ENCODE results near the gene SPRR1B. TPM values are rescaled to one million over a fixed set of nuclear protein-coding genes. Genes with fewer than 3 reads are reported as not detected.

Gene SPRR1B
- total and polyA plus RNA-seq, 4 donors, result 0.31 to 1.9 TPM; not detected in 2

- no peak for ATAC-seq (ENCODE audit: insufficient read depth, low FRiP score)
- 84 to 91% methylated on average over 7 of the region's 7 CpGs for WGBS, 2 donors
- DNase-seq, result no peak
- Histone ChIP-seq H3K27me3 (ENCODE audit: control insufficient read depth in 3 of 3, insufficient read depth in 3 of 3, low read length in 2 of 3) (no peaks in the 10 kb centered on the region), H3K27ac (ENCODE audit: low read depth in 1 of 2, low read length in 1 of 2) (no peak overlapping the region), H3K9ac (ENCODE audit: insufficient read depth in 1 of 2, low read length in 2 of 2) (no peak overlapping the region), H3K9me3 (ENCODE audit: control insufficient read depth in 4 of 4, insufficient read depth in 3 of 4, low read length in 3 of 4) (peaks cover 0 to 3% (median 0%) of the 10 kb centered on the region in 4 donors), H3K4me1 (ENCODE audit: control insufficient read depth in 5 of 5, insufficient read depth in 5 of 5, low read length in 5 of 5) (no peaks in the 10 kb centered on the region), H3K36me3 (ENCODE audit: control insufficient read depth in 4 of 4, insufficient read depth in 4 of 4, low read length in 4 of 4) (no peaks in the 10 kb centered on the region), H3K4me3 (no peak overlapping the region)
- no peak for TF ChIP-seq CTCF (IDR thresholded peaks at IDR 0.05; ENCODE audit: control extremely low read depth, extremely low read depth)
Measured at GRCh38 chr1:153023109-153023508, 7.9 kb upstream of the SPRR1B start.

- 91% methylated on average over 1 of the region's 1 CpG for WGBS, 2 donors
- TF ChIP-seq CTCF (IDR thresholded peaks at IDR 0.05; ENCODE audit: control extremely low read depth, extremely low read depth), result no peak
- no peak for DNase-seq
Measured at GRCh38 chr1:153024413-153024812, 6.6 kb upstream of the SPRR1B start.

GRCh38 chr1:153025797-153026196, 5.2 kb upstream of the SPRR1B start:
- Histone ChIP-seq H3K27ac (ENCODE audit: low read depth in 1 of 2, low read length in 1 of 2) (no peak overlapping the region), H3K9me3 (ENCODE audit: control insufficient read depth in 4 of 4, insufficient read depth in 3 of 4, low read length in 3 of 4) (peaks cover 0 to 5% (median 0%) of the 10 kb centered on the region in 4 donors), H3K27me3 (ENCODE audit: control insufficient read depth in 3 of 3, insufficient read depth in 3 of 3, low read length in 2 of 3) (no peaks in the 10 kb centered on the region), H3K4me3 (no peak overlapping the region), H3K4me1 (ENCODE audit: control insufficient read depth in 5 of 5, insufficient read depth in 5 of 5, low read length in 5 of 5) (no peaks in the 10 kb centered on the region), H3K36me3 (ENCODE audit: control insufficient read depth in 4 of 4, insufficient read depth in 4 of 4, low read length in 4 of 4) (no peaks in the 10 kb centered on the region), H3K9ac (ENCODE audit: insufficient read depth in 1 of 2, low read length in 2 of 2) (no peak overlapping the region)
- no peak for ATAC-seq (ENCODE audit: insufficient read depth, low FRiP score)
- no peak for TF ChIP-seq CTCF (IDR thresholded peaks at IDR 0.05; ENCODE audit: control extremely low read depth, extremely low read depth)
- DNase-seq, result no peak
- 77 to 85% methylated on average over 1 of the region's 1 CpG for WGBS, 2 donors

More at GRCh38 chr1:153024413-153024812, 6.6 kb upstream of the SPRR1B start:
- H3K4me1 ChIP-seq (ENCODE audit: control insufficient read depth in 5 of 5, insufficient read depth in 5 of 5, low read length in 5 of 5), result no peaks in the 10 kb centered on the region
- no peak for ATAC-seq (ENCODE audit: insufficient read depth, low FRiP score)
- no peak overlapping the region for H3K4me3 ChIP-seq
- no peaks in the 10 kb centered on the region for H3K36me3 ChIP-seq (ENCODE audit: control insufficient read depth in 4 of 4, insufficient read depth in 4 of 4, low read length in 4 of 4)
- peaks cover 0 to 5% (median 0%) of the 10 kb centered on the region in 4 donors for H3K9me3 ChIP-seq (ENCODE audit: control insufficient read depth in 4 of 4, insufficient read depth in 3 of 4, low read length in 3 of 4)
- no peak overlapping the region for H3K9ac ChIP-seq (ENCODE audit: insufficient read depth in 1 of 2, low read length in 2 of 2)
- no peak overlapping the region for H3K27ac ChIP-seq (ENCODE audit: low read depth in 1 of 2, low read length in 1 of 2)
- H3K27me3 ChIP-seq (ENCODE audit: control insufficient read depth in 3 of 3, insufficient read depth in 3 of 3, low read length in 2 of 3), result no peaks in the 10 kb centered on the region

GRCh38 chr1:153028766-153029165, 2.2 kb upstream of the SPRR1B start:
- H3K9ac ChIP-seq (ENCODE audit: insufficient read depth in 1 of 2, low read length in 2 of 2), result no peak overlapping the region
- no peak overlapping the region for H3K27ac ChIP-seq (ENCODE audit: low read depth in 1 of 2, low read length in 1 of 2)
- no peak overlapping the region for H3K4me3 ChIP-seq
- H3K36me3 ChIP-seq (ENCODE audit: control insufficient read depth in 4 of 4, insufficient read depth in 4 of 4, low read length in 4 of 4), result no peaks in the 10 kb centered on the region
- no peaks in the 10 kb centered on the region for H3K27me3 ChIP-seq (ENCODE audit: control insufficient read depth in 3 of 3, insufficient read depth in 3 of 3, low read length in 2 of 3)
- H3K9me3 ChIP-seq (ENCODE audit: control insufficient read depth in 4 of 4, insufficient read depth in 3 of 4, low read length in 3 of 4), result peaks cover 0 to 5% (median 0%) of the 10 kb centered on the region in 4 donors
- 67 to 75% methylated on average over 1 of the region's 1 CpG for WGBS, 2 donors
- no peaks in the 10 kb centered on the region for H3K4me1 ChIP-seq (ENCODE audit: control insufficient read depth in 5 of 5, insufficient read depth in 5 of 5, low read length in 5 of 5)
- DNase-seq (no peak), ATAC-seq (ENCODE audit: insufficient read depth, low FRiP score) (no peak)
- TF ChIP-seq CTCF (IDR thresholded peaks at IDR 0.05; ENCODE audit: control extremely low read depth, extremely low read depth), result no peak
